Upper lobe of right lung (tissue), 1 donor: ENCODE data around the gene KIAA0232. TPM values are rescaled to one million over a fixed set of nuclear protein-coding genes. Genes with fewer than 3 reads are reported as not detected.

Experiments used
- ATAC-seq: fragments of 200-7000 bp; cut with Tn5 transposase; one replicate; pipeline ENCODE4 v1.9.1; 2020; ENCODE audit warnings: mild to moderate bottlenecking, moderate library complexity
- DNase-seq: peaks from one replicate; pipeline ENCODE4 v3.0.0-alpha.2; 2020
- H3K27ac ChIP-seq: fragments of 200-600 bp; one replicate; pipeline ENCODE4 v1.8.0; 2022
- H3K27me3 ChIP-seq: fragments of 200-600 bp; one replicate; pipeline ENCODE4 v1.8.0; 2022; ENCODE audit warnings: mild to moderate bottlenecking
- H3K36me3 ChIP-seq: fragments of 200-600 bp; one replicate; pipeline ENCODE4 v1.8.0; 2022
- H3K4me1 ChIP-seq: fragments of 200-600 bp; one replicate; pipeline ENCODE4 v1.8.0; 2022
- H3K4me3 ChIP-seq: fragments of 200-600 bp; one replicate; pipeline ENCODE4 v1.8.0; 2022; ENCODE audit warnings: mild to moderate bottlenecking
- H3K9me3 ChIP-seq: fragments of 200-600 bp; one replicate; pipeline ENCODE4 v1.8.0; 2022
- intact Hi-C: fragments of 100-400 bp; cut with DNase I; formaldehyde crosslinking; loops from one replicate; pipeline ENCODE4 v1.11.0; 2022
- total RNA-seq: library from RNA; stranded (reverse); fragmentation: NEBNext Ultra II Directional; extraction: Animal tissue kit (Norgen Biotek cat#: 25700); gene quantifications from one replicate; pipeline ENCODE4 v1.2.1, GENCODE V29; 2021
- TF ChIP-seq, protein P1 (sequence below): fragments of 200-600 bp; IDR thresholded peaks from one replicate; pipeline ENCODE4 v1.8.0; 2022; ENCODE audit warnings: antibody characterized with exemption
- donor health status: DM: no; HTN: yes; CAD: no; lungs with severe emphysema.

KIAA0232 gene
- total RNA-seq, 1 donor from 2014 or later, result 30.9 TPM

DNA sequence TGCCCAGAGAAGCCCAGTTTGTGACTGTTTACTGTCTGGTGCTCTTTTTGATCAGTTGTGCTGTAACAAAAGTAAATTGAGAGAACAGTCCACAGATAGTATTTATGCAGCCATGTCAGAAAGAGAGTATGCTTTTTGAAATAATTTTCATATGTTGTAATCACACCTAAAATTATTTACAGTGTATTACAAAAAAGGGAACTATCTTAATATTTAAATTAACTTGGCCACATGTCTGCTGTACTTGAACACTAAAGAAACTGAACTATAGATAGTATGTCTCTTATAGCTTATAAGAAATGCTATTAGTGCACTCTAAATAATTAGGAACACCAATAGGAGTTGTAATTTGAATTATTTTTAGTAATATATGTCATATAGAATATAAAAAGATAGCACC lies 30.2 kb downstream of the KIAA0232 start:
- no peaks in the 10 kb centered on the region for H3K36me3 ChIP-seq
- TF ChIP-seq, protein P1, sequence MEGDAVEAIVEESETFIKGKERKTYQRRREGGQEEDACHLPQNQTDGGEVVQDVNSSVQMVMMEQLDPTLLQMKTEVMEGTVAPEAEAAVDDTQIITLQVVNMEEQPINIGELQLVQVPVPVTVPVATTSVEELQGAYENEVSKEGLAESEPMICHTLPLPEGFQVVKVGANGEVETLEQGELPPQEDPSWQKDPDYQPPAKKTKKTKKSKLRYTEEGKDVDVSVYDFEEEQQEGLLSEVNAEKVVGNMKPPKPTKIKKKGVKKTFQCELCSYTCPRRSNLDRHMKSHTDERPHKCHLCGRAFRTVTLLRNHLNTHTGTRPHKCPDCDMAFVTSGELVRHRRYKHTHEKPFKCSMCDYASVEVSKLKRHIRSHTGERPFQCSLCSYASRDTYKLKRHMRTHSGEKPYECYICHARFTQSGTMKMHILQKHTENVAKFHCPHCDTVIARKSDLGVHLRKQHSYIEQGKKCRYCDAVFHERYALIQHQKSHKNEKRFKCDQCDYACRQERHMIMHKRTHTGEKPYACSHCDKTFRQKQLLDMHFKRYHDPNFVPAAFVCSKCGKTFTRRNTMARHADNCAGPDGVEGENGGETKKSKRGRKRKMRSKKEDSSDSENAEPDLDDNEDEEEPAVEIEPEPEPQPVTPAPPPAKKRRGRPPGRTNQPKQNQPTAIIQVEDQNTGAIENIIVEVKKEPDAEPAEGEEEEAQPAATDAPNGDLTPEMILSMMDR, result no peak
- H3K4me3 ChIP-seq, result no peak overlapping the region
- no peaks in the 10 kb centered on the region for H3K9me3 ChIP-seq
- intact Hi-C loops, result no loop called here
- H3K27me3 ChIP-seq, result no peaks in the 10 kb centered on the region
- peaks cover 10% of the 10 kb centered on the region for H3K4me1 ChIP-seq
- DNase-seq, result no peak
- no peak for ATAC-seq
- H3K27ac ChIP-seq, result no peak overlapping the region

DNA sequence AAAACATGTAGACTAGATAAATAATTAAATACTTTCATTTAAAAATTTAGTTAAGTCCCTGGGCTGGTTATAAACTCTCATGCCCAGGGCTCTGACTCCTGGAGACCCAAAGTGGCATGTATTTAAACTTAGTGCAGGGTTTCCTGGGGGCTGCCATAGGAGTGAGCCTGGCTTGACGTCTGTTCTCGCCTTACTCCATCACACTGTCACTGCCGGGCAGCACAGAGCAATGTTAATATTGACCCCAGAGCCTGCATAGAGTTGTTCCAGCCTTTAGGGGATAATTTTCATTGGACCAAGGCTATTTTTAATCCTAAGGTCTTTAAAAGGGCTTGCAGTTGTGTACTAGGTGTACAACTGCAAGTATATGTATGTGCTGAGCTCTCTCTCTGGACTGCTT lies 31.2 kb downstream of the KIAA0232 start:
- Histone ChIP-seq H3K4me1 (peaks cover under 1% of the 10 kb centered on the region), H3K27ac (no peak overlapping the region), H3K4me3 (no peak overlapping the region), H3K9me3 (no peaks in the 10 kb centered on the region), H3K36me3 (no peaks in the 10 kb centered on the region), H3K27me3 (no peaks in the 10 kb centered on the region)
- intact Hi-C loops, result no loop called here
- TF ChIP-seq, protein P1, result no peak
- no peak for ATAC-seq
- no peak for DNase-seq

DNA sequence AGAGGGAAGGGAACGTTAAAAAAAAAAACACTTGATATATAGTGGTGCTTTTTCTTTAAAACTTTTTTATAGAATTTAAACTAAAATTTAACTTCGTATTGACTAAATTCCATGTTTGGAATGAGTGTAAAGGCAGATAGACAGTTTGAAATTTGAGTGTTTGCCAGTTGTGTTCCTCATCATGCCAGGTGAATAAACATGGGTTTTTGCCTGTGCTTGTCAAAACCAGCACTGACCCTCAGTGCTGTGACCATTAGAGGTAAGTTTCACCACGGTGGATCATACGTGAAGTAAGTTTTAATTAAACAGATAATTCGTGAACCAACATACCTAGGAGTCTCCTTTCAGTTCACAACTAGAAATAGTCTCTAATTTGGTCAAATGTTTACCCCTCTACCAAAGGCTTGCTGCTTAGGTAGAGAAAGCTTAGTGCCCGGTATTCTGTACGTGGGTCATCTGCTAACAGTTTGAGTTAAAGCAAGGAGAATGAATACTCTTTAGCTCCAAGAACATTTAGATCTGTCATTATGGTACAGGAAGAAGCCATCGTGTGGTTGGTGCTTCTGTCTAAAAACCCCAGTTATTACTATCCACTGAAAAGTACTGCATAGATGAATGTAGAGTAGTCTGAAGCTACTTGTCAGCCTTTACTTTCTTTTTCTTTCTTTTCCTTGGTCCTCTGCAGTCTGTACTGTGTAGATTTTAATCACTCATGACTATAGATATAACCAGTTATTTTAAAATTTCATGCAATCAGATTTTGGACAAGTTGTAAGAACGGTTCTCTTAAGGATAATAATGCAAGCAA lies 32.7 kb downstream of the KIAA0232 start:
- intact Hi-C loops, result no loop called here
- TF ChIP-seq, protein P1, result no peak
- Histone ChIP-seq H3K27me3 (no peaks in the 10 kb centered on the region), H3K4me3 (no peak overlapping the region), H3K4me1 (no peaks in the 10 kb centered on the region), H3K9me3 (no peaks in the 10 kb centered on the region), H3K36me3 (no peaks in the 10 kb centered on the region), H3K27ac (no peak overlapping the region)
- no peak for DNase-seq
- ATAC-seq, result no peak

DNA sequence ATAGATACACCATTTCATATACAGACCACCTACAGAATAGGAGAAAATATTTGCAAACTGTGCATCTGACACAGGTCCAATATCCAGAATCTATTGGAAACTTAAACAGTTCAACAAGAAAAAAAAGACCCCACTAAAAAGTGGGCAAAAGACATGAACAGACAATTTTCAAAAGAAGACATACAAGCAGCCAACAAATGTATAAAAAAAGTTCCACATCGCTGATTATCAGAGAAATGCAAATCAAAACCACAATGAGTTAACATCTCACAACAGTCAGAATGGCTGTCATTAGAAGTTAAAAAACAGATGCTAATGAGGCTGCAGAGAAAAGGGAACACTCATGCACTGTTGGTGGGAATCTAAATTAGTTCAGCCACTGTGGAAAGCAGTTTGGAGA lies 36.8 kb downstream of the KIAA0232 start:
- Histone ChIP-seq H3K4me3 (no peak overlapping the region), H3K4me1 (no peaks in the 10 kb centered on the region), H3K27ac (no peak overlapping the region), H3K9me3 (no peaks in the 10 kb centered on the region), H3K27me3 (no peaks in the 10 kb centered on the region), H3K36me3 (peaks cover 2% of the 10 kb centered on the region)
- TF ChIP-seq, protein P1, result no peak
- intact Hi-C loops, result no loop called here
- no peak for ATAC-seq
- no peak for DNase-seq

DNA sequence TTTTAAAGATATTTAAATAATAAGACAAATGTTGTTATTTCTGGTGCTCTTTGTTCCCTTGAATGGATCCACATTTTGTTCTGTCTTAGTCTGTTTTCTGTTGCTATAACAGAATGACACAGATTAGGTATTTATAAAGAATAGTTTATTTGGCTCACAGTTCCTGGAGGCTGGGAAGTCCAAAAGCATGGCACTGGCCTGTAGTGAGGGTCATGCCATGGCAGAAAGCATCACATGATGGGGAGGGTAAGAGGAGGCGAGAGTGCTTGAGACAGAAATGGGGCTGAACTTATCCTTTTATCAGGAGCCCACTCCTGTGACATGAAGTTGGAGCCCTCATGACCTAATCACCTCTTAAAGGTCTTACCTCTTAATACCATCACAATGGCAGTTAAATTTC lies 38.2 kb downstream of the KIAA0232 start:
- TF ChIP-seq, protein P1, result no peak
- DNase-seq (no peak), ATAC-seq (no peak)
- Histone ChIP-seq H3K4me3 (no peak overlapping the region), H3K4me1 (no peaks in the 10 kb centered on the region), H3K9me3 (no peaks in the 10 kb centered on the region), H3K36me3 (peaks cover 14% of the 10 kb centered on the region), H3K27me3 (no peaks in the 10 kb centered on the region), H3K27ac (no peak overlapping the region)
- intact Hi-C loops, result no loop called here
